ENCODE data around the gene CACYBP. TPM values are rescaled to one million over a fixed set of nuclear protein-coding genes. Genes with fewer than 3 reads are reported as not detected.

Gene CACYBP
- total and polyA plus RNA-seq, 2 of the 8 experiments (the other 6 are each of a cell fraction or from before 2014, with no cell fraction given) = 28.3 to 247 TPM

GRCh38 chr1:174997041-174997440 is 2.7 kb upstream of the CACYBP start:
- peaks cover 0 to 4% (median 0%) of the 10 kb centered on the region in 4 experiments; a peak in 1 of 7 replicates for H3K4me1 ChIP-seq (replicated peaks in 1 of 4; ENCODE audit: control insufficient read depth in 3 of 4, insufficient read depth in 4 of 4, low read length in 3 of 4)
- no peak overlapping the region for H4K91ac ChIP-seq (replicated peaks; ENCODE audit: insufficient read length, low read length)
- no peak overlapping the region for H2BK5ac ChIP-seq (ENCODE audit: low read depth, low read length)
- H2AFZ ChIP-seq (ENCODE audit: low read length) = no peak overlapping the region
- H3K79me1 ChIP-seq (ENCODE audit: low read depth, low read length) = no peaks in the 10 kb centered on the region
- POLR2A ChIA-PET (ENCODE audit: partially characterized antibody) = interaction anchor here (1.0 to 4.5 kb wide), 6 partner anchors 15 to 226 kb away, joined by 3 to 66 read pairs (median 17); partner anchors contain the start of gene MRPS14
- no peak overlapping the region for H3K14ac ChIP-seq (ENCODE audit: insufficient read length)
- no peaks in the 10 kb centered on the region for H3K9me3 ChIP-seq (ENCODE audit: insufficient read depth in 2 of 2, low read depth in 1 of 2, low read length in 1 of 2)
- no peak overlapping the region for H3K56ac ChIP-seq (replicated peaks; ENCODE audit: insufficient read length, low read depth, low read length)
- H2BK20ac ChIP-seq (ENCODE audit: low read length) = no peak overlapping the region
- no peak for TF ChIP-seq JUND (IDR thresholded peaks at IDR 0.05; ENCODE audit: low read length)
- TF ChIP-seq FOSL1 (IDR thresholded peaks at IDR 0.05; ENCODE audit: insufficient read depth, low read depth, low read length) = no peak
- no peak for TF ChIP-seq BRCA1 (IDR thresholded peaks at IDR 0.05; ENCODE audit: low read depth, low read length)
- TF ChIP-seq RXRA (IDR thresholded peaks at IDR 0.05; ENCODE audit: insufficient read depth, low read depth, low read length) = no peak
- no peak for TF ChIP-seq RNF2 (IDR thresholded peaks at IDR 0.05; ENCODE audit: borderline replicate concordance, low read depth, low read length, missing control alignments, poor library complexity, severe bottlenecking)
- no peak for TF ChIP-seq SIRT6 (IDR thresholded peaks at IDR 0.05; ENCODE audit: low read length)
- TF ChIP-seq TAF7 (optimal IDR thresholded peaks at IDR 0.05; ENCODE audit: borderline replicate concordance, low read depth, low read length) = peak; percentile 20
- no peak for TF ChIP-seq NRF1 (IDR thresholded peaks at IDR 0.05; ENCODE audit: low read depth, low read length)
- TF ChIP-seq YY1 (IDR thresholded peaks at IDR 0.05; ENCODE audit: low read depth, low read length) = no peak
- TF ChIP-seq SP4 (IDR thresholded peaks at IDR 0.05; ENCODE audit: low read length) = no peak
- TF ChIP-seq ZNF274 (IDR thresholded peaks at IDR 0.05; ENCODE audit: borderline replicate concordance, extremely low read depth, low read length) = no peak
- TF ChIP-seq CTBP2 (IDR thresholded peaks at IDR 0.05; ENCODE audit: borderline replicate concordance, insufficient read depth, insufficient read length, low read length) = no peak
- TF ChIP-seq POLR2A (IDR thresholded peaks at IDR 0.05; ENCODE audit: control extremely low read depth in 1 of 2, low read depth in 2 of 2, low read length in 2 of 2) = peak in 1 of 2 experiments; percentile 34; a peak in 1 of 3 replicates
- no peak overlapping the region for H3K4me3 ChIP-seq (ENCODE audit: extremely low read depth in 1 of 4, insufficient read depth in 2 of 4, low read depth in 3 of 4, low read length in 4 of 4)
- FAIRE-seq (no peak), DNase-seq (ENCODE audit: low read depth in 1 of 2, low spot score in 2 of 2) (no peak)
- H2BK120ac ChIP-seq (replicated peaks; ENCODE audit: low read depth, low read length) = no peak overlapping the region
- H3K23ac ChIP-seq (ENCODE audit: insufficient read length) = no peak overlapping the region
- no peak overlapping the region for H3K9ac ChIP-seq (replicated peaks in 1 of 4; ENCODE audit: extremely low read depth in 1 of 4, low read depth in 3 of 4, low read length in 3 of 4)
- no peak overlapping the region for H3K18ac ChIP-seq (ENCODE audit: extremely low read depth, low read length)
- WGBS, 2 experiments (ENCODE audit: extremely low coverage in 1 of 2, insufficient coverage in 1 of 2, insufficient read length in 1 of 2, insufficient replicate concordance in 2 of 2, low coverage in 1 of 2, low lambda C conversion rate in 2 of 2, missing lambda C conversion rate in 1 of 2) = 88% methylated on average over 3 of the region's 3 CpGs; no CpG with 5 or more reads in 1 of the 2 experiments
- no peak overlapping the region for H3K27ac ChIP-seq (ENCODE audit: low read depth, low read length)
- H4K20me1 ChIP-seq (replicated peaks in 1 of 2; ENCODE audit: control insufficient read depth in 1 of 2, insufficient read depth in 2 of 2, low read length in 2 of 2) = peaks cover 0 to 3% of the 10 kb centered on the region in 2 experiments
- CTCF ChIA-PET (ENCODE audit: partially characterized antibody) = interaction anchor here (0.6 to 3.1 kb wide), 7 partner anchors 8 to 373 kb away, joined by 3 to 27 read pairs (median 3); no protein-coding TSS in a partner anchor
- peaks cover 20% of the 10 kb centered on the region in 2 experiments for H3K79me2 ChIP-seq (ENCODE audit: control insufficient read depth in 1 of 2, insufficient read depth in 2 of 2, low read length in 2 of 2)
- H2BK12ac ChIP-seq (ENCODE audit: low read depth, low read length) = no peak overlapping the region
- H2AK5ac ChIP-seq (ENCODE audit: low read depth, low read length) = no peak overlapping the region
- no peaks in the 10 kb centered on the region for H3K27me3 ChIP-seq (replicated peaks in 1 of 4; ENCODE audit: control insufficient read depth in 3 of 4, extremely low read depth in 1 of 4, insufficient read depth in 3 of 4, low read length in 3 of 4)
- H3K4me2 ChIP-seq (ENCODE audit: insufficient read depth in 1 of 2, low read depth in 2 of 2, low read length in 2 of 2) = no peak overlapping the region
- H3K36me3 ChIP-seq (ENCODE audit: control insufficient read depth in 2 of 4, insufficient read depth in 4 of 4, low read length in 3 of 4) = peaks cover 0 to 19% (median 5%) of the 10 kb centered on the region in 4 experiments; a peak in 3 of 8 replicates
- no peak overlapping the region for H4K8ac ChIP-seq (ENCODE audit: extremely low read depth, insufficient read depth, low read length)
- H3K4ac ChIP-seq (replicated peaks; ENCODE audit: insufficient read length, low read depth, low read length) = no peak overlapping the region
- H3K23me2 ChIP-seq (ENCODE audit: low read depth, low read length) = peaks cover 5% of the 10 kb centered on the region
- H2BK15ac ChIP-seq (ENCODE audit: low read length) = no peak overlapping the region
- no peak overlapping the region for H4K5ac ChIP-seq (ENCODE audit: insufficient read length, low read depth, low read length)
